DND-41 (cell line): ENCODE measurements around the gene CRY1.

Source experiments
- EZH2 ChIP-seq: IDR thresholded peaks from 3 replicates; pipeline ENCODE4 v1.6.1; 2012; ENCODE audit warnings: borderline replicate concordance, low read depth, mild to moderate bottlenecking, moderate library complexity, low read length, inconsistent platforms; ENCODE audit not compliant: severe bottlenecking
- TF ChIP-seq, protein P1 (sequence below): IDR thresholded peaks from 2 replicates; pipeline ENCODE4 v1.5.1; 2012; ENCODE audit warnings: borderline replicate concordance, low read length, moderate library complexity, mild to moderate bottlenecking; ENCODE audit not compliant: poor library complexity, severe bottlenecking; ENCODE audit errors: extremely low read depth

DNA sequence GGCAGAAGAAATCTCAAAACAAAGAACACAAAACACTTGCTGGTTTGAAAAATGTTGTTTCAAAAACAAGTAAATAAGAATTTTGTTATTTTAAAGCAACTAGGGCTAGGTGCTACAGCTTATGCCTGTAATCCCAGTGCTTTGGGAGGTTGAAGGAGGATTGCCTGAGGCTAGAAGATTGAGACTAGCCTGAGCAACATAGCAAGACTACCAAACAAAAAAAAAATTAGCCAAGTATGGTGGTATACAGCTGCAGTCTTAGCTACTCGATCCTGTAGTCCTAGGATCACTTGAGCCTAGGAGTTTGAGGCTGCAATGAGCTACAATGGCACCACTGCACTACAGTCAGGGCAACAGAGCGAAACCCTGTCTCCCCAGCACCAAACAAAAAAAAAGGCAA, 73.8 kb downstream of the CRY1 start:
- TF ChIP-seq EZH2 = no peak
- TF ChIP-seq, protein P1, sequence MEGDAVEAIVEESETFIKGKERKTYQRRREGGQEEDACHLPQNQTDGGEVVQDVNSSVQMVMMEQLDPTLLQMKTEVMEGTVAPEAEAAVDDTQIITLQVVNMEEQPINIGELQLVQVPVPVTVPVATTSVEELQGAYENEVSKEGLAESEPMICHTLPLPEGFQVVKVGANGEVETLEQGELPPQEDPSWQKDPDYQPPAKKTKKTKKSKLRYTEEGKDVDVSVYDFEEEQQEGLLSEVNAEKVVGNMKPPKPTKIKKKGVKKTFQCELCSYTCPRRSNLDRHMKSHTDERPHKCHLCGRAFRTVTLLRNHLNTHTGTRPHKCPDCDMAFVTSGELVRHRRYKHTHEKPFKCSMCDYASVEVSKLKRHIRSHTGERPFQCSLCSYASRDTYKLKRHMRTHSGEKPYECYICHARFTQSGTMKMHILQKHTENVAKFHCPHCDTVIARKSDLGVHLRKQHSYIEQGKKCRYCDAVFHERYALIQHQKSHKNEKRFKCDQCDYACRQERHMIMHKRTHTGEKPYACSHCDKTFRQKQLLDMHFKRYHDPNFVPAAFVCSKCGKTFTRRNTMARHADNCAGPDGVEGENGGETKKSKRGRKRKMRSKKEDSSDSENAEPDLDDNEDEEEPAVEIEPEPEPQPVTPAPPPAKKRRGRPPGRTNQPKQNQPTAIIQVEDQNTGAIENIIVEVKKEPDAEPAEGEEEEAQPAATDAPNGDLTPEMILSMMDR = no peak
